DOHH2 (cell line): ENCODE data around the gene KRTAP5-3.

Experiments
- H3F3A ChIP-seq: fragments of 200-600 bp; sonication (generic), shearing (Covaris generic); 2 replicates; pipeline ENCODE4 v1.6.0; 2016; ENCODE audit warnings: antibody characterized with exemption, mild to moderate bottlenecking; ENCODE audit not compliant: control insufficient read depth, insufficient read depth
- H3K27ac ChIP-seq: fragments of 200-600 bp; sonication (generic); 2 replicates; pipeline ENCODE4 v1.5.1; 2014; ENCODE audit warnings: low read depth, mild to moderate bottlenecking, low read length, moderate library complexity
- H3K27me3 ChIP-seq: fragments of 200-600 bp; sonication (generic); 2 replicates; pipeline ENCODE4 v1.6.1; 2014; ENCODE audit warnings: mild to moderate bottlenecking, low read length, mixed read lengths; ENCODE audit not compliant: control insufficient read depth
- H3K36me3 ChIP-seq: fragments of 200-600 bp; sonication (generic); 2 replicates; pipeline ENCODE4 v1.6.1; 2014; ENCODE audit warnings: mild to moderate bottlenecking, low read length, moderate library complexity, mixed read lengths; ENCODE audit not compliant: control insufficient read depth
- H3K4me1 ChIP-seq: fragments of 200-600 bp; sonication (generic); 2 replicates; pipeline ENCODE4 v1.6.1; 2014; ENCODE audit warnings: mild to moderate bottlenecking, low read length, mixed read lengths; ENCODE audit not compliant: control insufficient read depth
- H3K4me2 ChIP-seq: fragments of 200-600 bp; sonication (generic); 2 replicates; pipeline ENCODE4 v1.6.0; 2014; ENCODE audit warnings: mild to moderate bottlenecking, low read length, moderate library complexity
- H3K4me3 ChIP-seq: fragments of 200-600 bp; sonication (generic); 2 replicates; pipeline ENCODE4 v1.5.1; 2014; ENCODE audit warnings: mild to moderate bottlenecking, low read length, mixed read lengths
- H3K79me2 ChIP-seq: fragments of 200-600 bp; sonication (generic); 2 replicates; pipeline ENCODE4 v1.6.1; 2014; ENCODE audit warnings: mild to moderate bottlenecking, low read length, mixed read lengths; ENCODE audit not compliant: control insufficient read depth
- H3K9me2 ChIP-seq: fragments of 200-600 bp; sonication (generic); replicated peaks from 2 replicates; pipeline ENCODE4 v1.6.1; 2014; ENCODE audit warnings: mild to moderate bottlenecking, low read length, mixed read lengths; ENCODE audit not compliant: control insufficient read depth
- H3K9me3 ChIP-seq: fragments of 200-600 bp; sonication (generic); 2 replicates; pipeline ENCODE4 v1.6.1; 2014; ENCODE audit warnings: antibody characterized with exemption, low read length, mixed read lengths; ENCODE audit not compliant: control insufficient read depth, insufficient read depth
- H4K20me1 ChIP-seq: fragments of 200-600 bp; sonication (generic); 2 replicates; pipeline ENCODE4 v1.6.0; 2014; ENCODE audit warnings: low read depth, mild to moderate bottlenecking, antibody characterized with exemption, low read length, moderate library complexity; ENCODE audit not compliant: control insufficient read depth, insufficient read depth
- EZH2phosphoT487 ChIP-seq: fragments of 200-600 bp; sonication (generic); IDR thresholded peaks from 2 replicates; pipeline ENCODE4 v1.6.1; 2017; ENCODE audit warnings: borderline replicate concordance, mild to moderate bottlenecking, antibody characterized with exemption, low read length, moderate library complexity, mixed read lengths
- TF ChIP-seq, protein P1 (sequence below): fragments of 200-600 bp; sonication (generic); IDR thresholded peaks from one replicate; pipeline ENCODE4 v1.5.1; 2014; ENCODE audit warnings: antibody characterized with exemption, mild to moderate bottlenecking, low read depth, low read length; ENCODE audit not compliant: poor library complexity, severe bottlenecking

KRTAP5-3 gene

GRCh38 chr11:1644601-1645356, 36.5 kb upstream of the KRTAP5-3 start:
- Histone ChIP-seq H3F3A (no peaks in the 10 kb centered on the region), H3K27me3 (no peaks in the 10 kb centered on the region), H3K27ac (no peak overlapping the region), H3K4me2 (no peak overlapping the region), H4K20me1 (no peaks in the 10 kb centered on the region; the same call in 1 of the 2 replicates), H3K4me3 (no peak overlapping the region), H3K79me2 (no peaks in the 10 kb centered on the region), H3K9me3 (no peaks in the 10 kb centered on the region), H3K36me3 (no peaks in the 10 kb centered on the region), H3K4me1 (no peaks in the 10 kb centered on the region), H3K9me2 (no peaks in the 10 kb centered on the region)
- no peak for TF ChIP-seq EZH2phosphoT487
- TF ChIP-seq, protein P1, sequence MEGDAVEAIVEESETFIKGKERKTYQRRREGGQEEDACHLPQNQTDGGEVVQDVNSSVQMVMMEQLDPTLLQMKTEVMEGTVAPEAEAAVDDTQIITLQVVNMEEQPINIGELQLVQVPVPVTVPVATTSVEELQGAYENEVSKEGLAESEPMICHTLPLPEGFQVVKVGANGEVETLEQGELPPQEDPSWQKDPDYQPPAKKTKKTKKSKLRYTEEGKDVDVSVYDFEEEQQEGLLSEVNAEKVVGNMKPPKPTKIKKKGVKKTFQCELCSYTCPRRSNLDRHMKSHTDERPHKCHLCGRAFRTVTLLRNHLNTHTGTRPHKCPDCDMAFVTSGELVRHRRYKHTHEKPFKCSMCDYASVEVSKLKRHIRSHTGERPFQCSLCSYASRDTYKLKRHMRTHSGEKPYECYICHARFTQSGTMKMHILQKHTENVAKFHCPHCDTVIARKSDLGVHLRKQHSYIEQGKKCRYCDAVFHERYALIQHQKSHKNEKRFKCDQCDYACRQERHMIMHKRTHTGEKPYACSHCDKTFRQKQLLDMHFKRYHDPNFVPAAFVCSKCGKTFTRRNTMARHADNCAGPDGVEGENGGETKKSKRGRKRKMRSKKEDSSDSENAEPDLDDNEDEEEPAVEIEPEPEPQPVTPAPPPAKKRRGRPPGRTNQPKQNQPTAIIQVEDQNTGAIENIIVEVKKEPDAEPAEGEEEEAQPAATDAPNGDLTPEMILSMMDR = no peak

DNA sequence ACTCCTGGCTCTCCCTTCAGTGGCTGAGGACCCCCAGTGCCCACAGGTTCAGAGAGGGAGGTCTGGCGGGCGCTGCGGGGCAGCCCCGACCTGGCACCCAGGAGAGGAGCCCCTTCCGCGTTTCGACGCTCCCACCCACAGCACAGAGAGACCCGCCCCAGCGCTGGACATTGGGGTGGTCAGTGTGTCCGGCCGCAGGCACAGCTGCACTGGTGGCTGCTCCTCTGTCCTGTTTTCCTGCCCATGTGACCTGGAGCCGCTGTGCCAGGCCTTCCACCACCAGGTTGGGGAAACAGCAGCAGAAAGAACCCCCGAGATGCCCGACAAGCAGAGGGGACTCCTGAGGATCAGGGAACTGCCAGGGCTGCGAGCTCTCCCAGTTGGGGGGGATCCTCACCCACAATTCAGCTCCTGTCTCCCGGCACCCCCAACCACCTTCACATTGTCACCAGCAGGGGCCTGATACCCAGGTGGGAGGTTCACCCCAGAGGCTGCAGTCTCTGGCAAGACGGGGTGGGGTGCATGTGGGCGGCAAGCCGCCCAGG, 35.0 kb upstream of the KRTAP5-3 start:
- no peaks in the 10 kb centered on the region for H3K4me1 ChIP-seq
- no peaks in the 10 kb centered on the region for H3K79me2 ChIP-seq
- no peaks in the 10 kb centered on the region for H3K36me3 ChIP-seq
- no peak overlapping the region for H3K27ac ChIP-seq
- no peaks in the 10 kb centered on the region for H3K9me3 ChIP-seq
- H3K9me2 ChIP-seq = no peaks in the 10 kb centered on the region
- H3K27me3 ChIP-seq = no peaks in the 10 kb centered on the region
- no peaks in the 10 kb centered on the region for H3F3A ChIP-seq
- no peak overlapping the region for H3K4me3 ChIP-seq
- TF ChIP-seq, protein P1 = no peak
- no peak for TF ChIP-seq EZH2phosphoT487
- H4K20me1 ChIP-seq = no peaks in the 10 kb centered on the region; the same call in 1 of the 2 replicates
- H3K4me2 ChIP-seq = no peak overlapping the region

- Histone ChIP-seq H3K9me2 (no peaks in the 10 kb centered on the region), H3K36me3 (no peaks in the 10 kb centered on the region), H3K79me2 (no peaks in the 10 kb centered on the region), H3K4me3 (no peak overlapping the region), H3K27me3 (no peaks in the 10 kb centered on the region), H3K27ac (no peak overlapping the region), H4K20me1 (no peaks in the 10 kb centered on the region; the same call in 1 of the 2 replicates), H3F3A (no peaks in the 10 kb centered on the region), H3K9me3 (no peaks in the 10 kb centered on the region), H3K4me1 (no peaks in the 10 kb centered on the region), H3K4me2 (no peak overlapping the region)
- TF ChIP-seq, protein P1 = no peak
- no peak for TF ChIP-seq EZH2phosphoT487
Measured at GRCh38 chr11:1642288-1643145, 34.3 kb upstream of the KRTAP5-3 start.
